MM.1S (cell line): ENCODE measurements around the gene DKK3.

Source experiments
- CTCF ChIP-seq: fragments of 300-600 bp; sonication (generic); IDR thresholded peaks from 2 replicates; pipeline ENCODE4 v1.5.1; 2016; ENCODE audit warnings: antibody characterized with exemption, low read length, mixed read lengths
- EZH2 ChIP-seq: fragments of 300-600 bp; sonication (generic); optimal IDR thresholded peaks from 2 replicates; pipeline ENCODE3; 2017; ENCODE audit warnings: low read depth, mild to moderate bottlenecking, antibody characterized with exemption, low read length, mixed read lengths
- EZH2phosphoT487 ChIP-seq: fragments of 300-600 bp; sonication (generic); IDR thresholded peaks from 2 replicates; pipeline ENCODE4 v1.6.1; 2018; ENCODE audit warnings: antibody characterized with exemption, low read length

GRCh38 chr11:12019337-12019736 is 10.9 kb upstream of the DKK3 start:
- no peak for TF ChIP-seq CTCF
- no peak for TF ChIP-seq EZH2phosphoT487
- TF ChIP-seq EZH2 = no peak
